H1 (cell line): ENCODE results near the gene OSM. TPM values are rescaled to one million over a fixed set of nuclear protein-coding genes. Genes with fewer than 3 reads are reported as not detected.
A peak's percentile ranks its signal among the peaks of the same experiment; 100 is the strongest.

ENCODE experiments used
- CTCF ChIA-PET: fragments of 300-600 bp; sonication (Branson Sonifier 250); formaldehyde crosslinking; loops from one replicate; lab custom pipeline; 2021; ENCODE audit not compliant: partially characterized antibody; lab: Charles Lee
- POLR2A ChIA-PET: fragments of 300-600 bp; sonication (Branson Sonifier 250); formaldehyde crosslinking; loops from one replicate; lab custom pipeline; 2021; ENCODE audit warnings: inconsistent platforms; ENCODE audit not compliant: partially characterized antibody; lab: Charles Lee
- DNase-seq, 2 experiments: peaks; one replicate each; pipeline versions ENCODE4 v3.0.0 to v3.0.0-alpha.2; 2010 to 2022; ENCODE audit warnings: low spot score in 2 of 2, low read depth in 1 of 2, mixed read lengths in 1 of 2
- FAIRE-seq: peaks from 2 replicates; lab custom pipeline; 2011; peaks lifted over from hg19 to GRCh38; lab: Jason Lieb, UNC
- H2AFZ ChIP-seq: 2 replicates; pipeline ENCODE4 v1.8.1; 2012; ENCODE audit warnings: low read length, inconsistent platforms
- H2AK5ac ChIP-seq: 2 replicates; pipeline ENCODE4 v1.6.1; 2013; ENCODE audit warnings: low read depth, low read length
- H2BK120ac ChIP-seq: replicated peaks from 2 replicates; pipeline ENCODE3; 2013; ENCODE audit warnings: low read depth, low read length, inconsistent platforms
- H2BK12ac ChIP-seq: 2 replicates; pipeline ENCODE4 v1.6.1; 2013; ENCODE audit warnings: low read depth, low read length
- H2BK15ac ChIP-seq: 2 replicates; pipeline ENCODE4 v1.6.1; 2013; ENCODE audit warnings: low read length
- H2BK20ac ChIP-seq: 2 replicates; pipeline ENCODE4 v1.6.1; 2013; ENCODE audit warnings: low read length
- H2BK5ac ChIP-seq: 2 replicates; pipeline ENCODE4 v1.6.1; 2013; ENCODE audit warnings: low read depth, low read length
- H3K14ac ChIP-seq: 2 replicates; pipeline ENCODE4 v1.6.1; 2013; ENCODE audit warnings: inconsistent platforms; ENCODE audit not compliant: insufficient read length
- H3K18ac ChIP-seq: 2 replicates; pipeline ENCODE4 v1.6.1; 2013; ENCODE audit warnings: low read length; ENCODE audit errors: extremely low read depth
- H3K23ac ChIP-seq: 2 replicates; pipeline ENCODE4 v1.6.1; 2013; ENCODE audit warnings: inconsistent platforms; ENCODE audit not compliant: insufficient read length
- H3K23me2 ChIP-seq: 2 replicates; pipeline ENCODE4 v1.6.1; 2013; ENCODE audit warnings: low read depth, low read length
- H3K27ac ChIP-seq: 2 replicates; pipeline ENCODE4 v1.6.1; 2011; ENCODE audit warnings: low read depth, low read length, inconsistent platforms
- H3K27me3 ChIP-seq, 4 experiments: replicated peaks in 1 of 4; 1 replicate in 1 of 4; 2 replicates in 3 of 4; pipeline versions ENCODE4 v1.6.1 to v1.8.1; 2011 to 2013; ENCODE audit warnings: low read length in 3 of 4, mild to moderate bottlenecking in 3 of 4, inconsistent platforms in 2 of 4, mixed read lengths in 2 of 4, moderate library complexity in 1 of 4; ENCODE audit not compliant: control insufficient read depth in 3 of 4, insufficient read depth in 3 of 4; ENCODE audit errors: extremely low read depth in 1 of 4
- H3K36me3 ChIP-seq, 4 experiments: 2 replicates each; pipeline versions ENCODE4 v1.6.1 to v1.8.1; 2011 to 2013; ENCODE audit warnings: mild to moderate bottlenecking in 4 of 4, low read length in 3 of 4, moderate library complexity in 2 of 4, control low read depth in 1 of 4, inconsistent platforms in 1 of 4; ENCODE audit not compliant: insufficient read depth in 4 of 4, control insufficient read depth in 2 of 4
- H3K4ac ChIP-seq: replicated peaks from 2 replicates; pipeline ENCODE3; 2013; ENCODE audit warnings: low read length, low read depth, mixed read lengths, inconsistent platforms; ENCODE audit not compliant: insufficient read length
- H3K4me1 ChIP-seq, 4 experiments: replicated peaks in 1 of 4; 1 replicate in 1 of 4; 2 replicates in 3 of 4; pipeline versions ENCODE4 v1.6.1 to v1.8.1; 2011 to 2013; ENCODE audit warnings: low read length in 3 of 4, inconsistent platforms in 2 of 4, mixed read lengths in 1 of 4; ENCODE audit not compliant: insufficient read depth in 4 of 4, control insufficient read depth in 3 of 4
- H3K4me2 ChIP-seq, 2 experiments: 2 replicates each; pipeline versions ENCODE4 v1.6.1 to v1.8.1; 2011 to 2013; ENCODE audit warnings: low read depth in 2 of 2, low read length in 2 of 2, control low read depth in 1 of 2, inconsistent platforms in 1 of 2, mild to moderate bottlenecking in 1 of 2; ENCODE audit not compliant: insufficient read depth in 1 of 2
- H3K4me3 ChIP-seq, 4 experiments: fragments of 200-600, 300-600 bp in 1 of 4; sonication (generic), shearing (Covaris generic), sonication (Bioruptor Twin) in 1 of 4; 2 replicates each; pipeline versions ENCODE4 v1.5.1 to v1.8.1; 2011 to 2016; ENCODE audit warnings: low read length in 4 of 4, low read depth in 3 of 4, control low read depth in 2 of 4, inconsistent platforms in 2 of 4, mild to moderate bottlenecking in 2 of 4, mixed read lengths in 1 of 4, moderate library complexity in 1 of 4; ENCODE audit not compliant: insufficient read depth in 2 of 4; ENCODE audit errors: extremely low read depth in 1 of 4
- H3K56ac ChIP-seq: replicated peaks from 2 replicates; pipeline ENCODE3; 2013; ENCODE audit warnings: low read depth, mild to moderate bottlenecking, mixed read lengths, low read length, inconsistent platforms; ENCODE audit not compliant: insufficient read length
- H3K79me1 ChIP-seq: 2 replicates; pipeline ENCODE4 v1.6.1; 2013; ENCODE audit warnings: low read depth, low read length, control low read depth
- H3K79me2 ChIP-seq, 2 experiments: 2 replicates each; pipeline versions ENCODE4 v1.6.1 to v1.8.1; 2012 to 2013; ENCODE audit warnings: low read length in 2 of 2, mild to moderate bottlenecking in 2 of 2, inconsistent platforms in 1 of 2; ENCODE audit not compliant: insufficient read depth in 2 of 2, control insufficient read depth in 1 of 2
- H3K9ac ChIP-seq, 4 experiments: replicated peaks in 1 of 4; 1 replicate in 1 of 4; 2 replicates in 3 of 4; pipeline versions ENCODE4 v1.6.1 to v1.8.1; 2011 to 2013; ENCODE audit warnings: low read depth in 3 of 4, low read length in 3 of 4, control low read depth in 2 of 4, mild to moderate bottlenecking in 2 of 4, moderate library complexity in 2 of 4, inconsistent platforms in 1 of 4; ENCODE audit errors: extremely low read depth in 1 of 4
- H3K9me3 ChIP-seq, 2 experiments: 2 replicates each; pipeline versions ENCODE4 v1.6.1 to v1.8.1; 2012 to 2013; ENCODE audit warnings: mild to moderate bottlenecking in 2 of 2, moderate library complexity in 2 of 2, control low read depth in 1 of 2, inconsistent platforms in 1 of 2, low read depth in 1 of 2, low read length in 1 of 2, mixed read lengths in 1 of 2; ENCODE audit not compliant: insufficient read depth in 2 of 2
- H4K20me1 ChIP-seq, 2 experiments: replicated peaks in 1 of 2; 2 replicates each; pipeline versions ENCODE3 to v1.8.1; 2011 to 2013; ENCODE audit warnings: inconsistent platforms in 2 of 2, low read length in 2 of 2, mild to moderate bottlenecking in 1 of 2; ENCODE audit not compliant: insufficient read depth in 2 of 2, control insufficient read depth in 1 of 2
- H4K5ac ChIP-seq: 2 replicates; pipeline ENCODE4 v1.6.1; 2013; ENCODE audit warnings: low read length, low read depth, mixed read lengths, inconsistent platforms; ENCODE audit not compliant: insufficient read length
- H4K8ac ChIP-seq: 2 replicates; pipeline ENCODE4 v1.8.0; 2013; ENCODE audit warnings: mild to moderate bottlenecking, moderate library complexity, low read length, inconsistent platforms; ENCODE audit not compliant: insufficient read depth; ENCODE audit errors: extremely low read depth
- H4K91ac ChIP-seq: replicated peaks from 2 replicates; pipeline ENCODE3; 2013; ENCODE audit warnings: low read length, mixed read lengths, inconsistent platforms; ENCODE audit not compliant: insufficient read length
- CBX8 ChIP-seq: fragments of 300-800, 300-1000 bp; sonication (generic); IDR thresholded peaks from 2 replicates; pipeline ENCODE4 v1.7.1; 2016; ENCODE audit warnings: low read depth, low read length, borderline replicate concordance
- CTCF ChIP-seq, 3 experiments: IDR thresholded peaks; 1 replicate in 2 of 3; 2 replicates in 1 of 3; pipeline versions ENCODE4 v1.5.1 to v1.6.1; 2011; ENCODE audit warnings: low read length in 3 of 3, mild to moderate bottlenecking in 3 of 3, inconsistent platforms in 2 of 3, low read depth in 1 of 3, moderate library complexity in 1 of 3; ENCODE audit not compliant: insufficient read depth in 1 of 3; ENCODE audit errors: control extremely low read depth in 1 of 3
- KDM4A ChIP-seq: IDR thresholded peaks from one replicate; pipeline ENCODE4 v1.7.1; 2012; ENCODE audit warnings: low read depth, mild to moderate bottlenecking, moderate library complexity, low read length, inconsistent platforms; ENCODE audit not compliant: severe bottlenecking
- NANOG ChIP-seq: IDR thresholded peaks from 2 replicates; pipeline ENCODE4 v1.6.1; 2011; ENCODE audit warnings: low read length, low read depth, mild to moderate bottlenecking, inconsistent platforms; ENCODE audit not compliant: insufficient read depth, poor library complexity, severe bottlenecking
- RNF2 ChIP-seq: fragments of 200-900, 300-1000 bp; sonication (generic); IDR thresholded peaks from 2 replicates; pipeline ENCODE4 v1.7.1; 2016; ENCODE audit warnings: borderline replicate concordance, low read depth, mild to moderate bottlenecking, antibody characterized with exemption, low read length; ENCODE audit not compliant: poor library complexity, severe bottlenecking; ENCODE audit errors: missing control alignments
- SP1 ChIP-seq: IDR thresholded peaks from 2 replicates; pipeline ENCODE4 v1.6.1; 2011; ENCODE audit warnings: low read depth, low read length
- SP4 ChIP-seq: IDR thresholded peaks from 2 replicates; pipeline ENCODE4 v1.6.1; 2012; ENCODE audit warnings: low read length, inconsistent platforms
- TBP ChIP-seq: IDR thresholded peaks from 2 replicates; pipeline ENCODE4 v1.6.1; 2011; ENCODE audit warnings: low read depth, low read length, improper control_type of control experiment
- whole genome bisulfite sequencing, 2 experiments: shearing (Covaris generic) in 1 of 2; methylation state at CpG; one replicate each; pipeline versions ENCODE4 v1.1.6 to v1.1.7; 2013 to 2015; ENCODE audit warnings: low lambda C conversion rate in 2 of 2, mixed read lengths in 2 of 2, inconsistent platforms in 1 of 2, low coverage in 1 of 2, missing lambda C conversion rate in 1 of 2; ENCODE audit not compliant: insufficient replicate concordance in 2 of 2, insufficient coverage in 1 of 2, insufficient read length in 1 of 2; ENCODE audit errors: extremely low coverage in 1 of 2, missing lambda C conversion rate in 1 of 2; 5-methylcytosine and 5-hydroxymethylcytosine counted together
- polyA plus RNA-seq, 7 experiments: library from polyadenylated mRNA; depleted of rRNA in 3 of 7; stranded (reverse) in 5 of 7; unstranded in 2 of 7; fragments of >200 nt in 5 of 7; fragments of 200-250 nt in 2 of 7; gene quantifications; 1 replicate in 5 of 7; 2 replicates in 1 of 7; 4 replicates in 1 of 7; pipeline versions ENCODE4 v1.2.1 to v1.2.3, GENCODE V29; 2011 to 2013; ENCODE audit warnings: missing spikeins in 2 of 7, mixed read lengths in 2 of 7
- total RNA-seq: library from RNA; stranded (reverse); fragmentation: NEBNext Ultra II Directional; extraction: Animal tissue kit (Norgen Biotek cat#: 25700); gene quantifications from 2 replicates; pipeline ENCODE4 v1.2.1, GENCODE V29; 2021

Gene OSM
- total and polyA plus RNA-seq, 2 of the 8 experiments (the other 6 are each of a cell fraction or from before 2014, with no cell fraction given): not detected

- H2BK20ac ChIP-seq: 0 out of 2 replicates have a peak overlapping the region, but pooled peaks have one; percentile 2
- no peaks in the 10 kb centered on the region for H3K36me3 ChIP-seq
- FAIRE-seq (no peak), DNase-seq (no peak)
- no peak overlapping the region for H2BK5ac ChIP-seq
- ChIA-PET CTCF (interaction anchor here (0.6 to 3.9 kb wide), 3 partner anchors 8 to 122 kb away, joined by 6 to 15 read pairs (median 6); no protein-coding TSS in a partner anchor), POLR2A (interaction anchor here (1.0 to 1.1 kb wide), 3 partner anchors 9 to 17 kb away, joined by 3 read pairs; no protein-coding TSS in a partner anchor)
- H3K18ac ChIP-seq: no peak overlapping the region
- 0 out of 7 replicates have a peak overlapping the region, but pooled peaks of 1 of the 4 experiments have one; percentile 10 for H3K9ac ChIP-seq
- no peak overlapping the region for H2BK120ac ChIP-seq
- no peak overlapping the region for H3K4me2 ChIP-seq
- no peak overlapping the region for H4K91ac ChIP-seq
- no peak overlapping the region for H3K23ac ChIP-seq
- H3K27me3 ChIP-seq: no peaks in the 10 kb centered on the region
- no peak overlapping the region for H3K4me3 ChIP-seq
- H3K79me1 ChIP-seq: no peaks in the 10 kb centered on the region; the same call in 1 of the 2 replicates
- H3K23me2 ChIP-seq: no peaks in the 10 kb centered on the region
- H4K20me1 ChIP-seq: no peaks in the 10 kb centered on the region
- H2AK5ac ChIP-seq: no peak overlapping the region
- no peaks in the 10 kb centered on the region for H3K9me3 ChIP-seq
- no peak overlapping the region for H3K56ac ChIP-seq
- no peak overlapping the region; the same call in 1 of the 2 replicates for H2BK15ac ChIP-seq
- H4K8ac ChIP-seq: no peak overlapping the region
- H3K79me2 ChIP-seq: no peaks in the 10 kb centered on the region
- H3K4me1 ChIP-seq: peaks cover 7 to 25% (median 13%) of the 10 kb centered on the region in 4 experiments
- no peak overlapping the region for H3K14ac ChIP-seq
- peak overlapping the region; percentile 7 for H4K5ac ChIP-seq
- no peak overlapping the region for H3K27ac ChIP-seq
- 82% methylated on average over 9 of the region's 9 CpGs; no CpG with 5 or more reads in 1 of the 2 experiments for WGBS, 2 experiments
- H2AFZ ChIP-seq: 0 out of 2 replicates have a peak overlapping the region, but pooled peaks have one; percentile 58
- H2BK12ac ChIP-seq: peak overlapping the region; percentile 35; the same call in 1 of the 2 replicates
- H3K4ac ChIP-seq: no peak overlapping the region
- no peak for TF ChIP-seq TBP
- TF ChIP-seq CBX8: no peak
- no peak for TF ChIP-seq NANOG
- no peak for TF ChIP-seq SP4
- TF ChIP-seq RNF2: no peak
- TF ChIP-seq KDM4A: no peak
- TF ChIP-seq SP1: no peak
- TF ChIP-seq CTCF (IDR thresholded peaks at IDR 0.05; ENCODE audit: control extremely low read depth in 1 of 3, insufficient read depth in 1 of 3, low read depth in 1 of 3, low read length in 3 of 3): no peak
Observed at GRCh38 chr22:30230787-30231461, 35.7 kb downstream of the OSM start.
